HepG2 (cell line): ENCODE data around the gene COX6A2. TPM values are rescaled to one million over a fixed set of nuclear protein-coding genes. Genes with fewer than 3 reads are reported as not detected.

Experiments used
- AHDC1 ChIP-seq: sonication (generic); formaldehyde crosslinking; IDR thresholded peaks from 2 replicates; pipeline ENCODE4 v1.5.1; 2020; ENCODE audit warnings: mild to moderate bottlenecking, missing genetic modification reagents, borderline replicate concordance
- ATF4 ChIP-seq, 2 experiments: fragments of 450-650 bp in 1 of 2; sonication (generic) in 1 of 2; formaldehyde crosslinking; IDR thresholded peaks; 2 replicates each; pipeline versions ENCODE4 v1.5.0 to v1.8.0; 2020 to 2022; ENCODE audit warnings: mild to moderate bottlenecking in 1 of 2, missing genetic modification reagents in 1 of 2
- CBFB ChIP-seq: sonication (generic); formaldehyde crosslinking; IDR thresholded peaks from 2 replicates; pipeline ENCODE4 v1.4.0; 2020; ENCODE audit warnings: missing genetic modification reagents
- CBX2 ChIP-seq, 2 experiments: fragments of 200-600 bp in 1 of 2; sonication (generic); formaldehyde crosslinking in 1 of 2; IDR thresholded peaks; 2 replicates each; pipeline versions ENCODE4 v1.7.0 to v1.8.1; 2018 to 2022; ENCODE audit warnings: low read depth in 2 of 2, low read length in 1 of 2, mild to moderate bottlenecking in 1 of 2, missing genetic modification reagents in 1 of 2
- CHD2 ChIP-seq: IDR thresholded peaks from 2 replicates; pipeline ENCODE4 v1.6.1; 2011; ENCODE audit warnings: low read depth, low read length, improper control_type of control experiment
- HINFP ChIP-seq: sonication (generic); formaldehyde crosslinking; IDR thresholded peaks from 2 replicates; pipeline ENCODE4 v1.4.0; 2020; ENCODE audit warnings: low read depth, mild to moderate bottlenecking, missing genetic modification reagents
- KMT2A ChIP-seq: sonication (generic); formaldehyde crosslinking; IDR thresholded peaks from 2 replicates; pipeline ENCODE4 v1.4.0; 2020; ENCODE audit warnings: missing genetic modification reagents
- MYNN ChIP-seq: sonication (generic); formaldehyde crosslinking; IDR thresholded peaks from 2 replicates; pipeline ENCODE4 v1.4.0; 2020; ENCODE audit warnings: mild to moderate bottlenecking, low read depth, missing genetic modification reagents
- NFRKB ChIP-seq: fragments of 450-650 bp; IDR thresholded peaks from 2 replicates; pipeline ENCODE4 v1.6.1; 2017
- PATZ1 ChIP-seq: sonication (generic); formaldehyde crosslinking; IDR thresholded peaks from 2 replicates; pipeline ENCODE4 v1.4.0; 2020; ENCODE audit warnings: missing genetic modification reagents
- PRMT3 ChIP-seq: sonication (generic); formaldehyde crosslinking; IDR thresholded peaks from 2 replicates; pipeline ENCODE4 v1.8.1; 2022; ENCODE audit warnings: low read depth, mild to moderate bottlenecking, moderate library complexity, missing genetic modification reagents, borderline replicate concordance
- PRPF4 ChIP-seq: fragments of 200-400 bp; formaldehyde crosslinking; IDR thresholded peaks from 2 replicates; pipeline ENCODE4 v1.6.1; 2016; ENCODE audit warnings: low read length, low read depth; ENCODE audit not compliant: poor library complexity, severe bottlenecking
- RELA ChIP-seq: sonication (generic); formaldehyde crosslinking; IDR thresholded peaks from 2 replicates; pipeline ENCODE4 v1.4.0; 2020; ENCODE audit warnings: missing genetic modification reagents
- RFX1 ChIP-seq: fragments of 450-650 bp; IDR thresholded peaks from 2 replicates; pipeline ENCODE4 v1.6.1; 2017
- SYNCRIP ChIP-seq: fragments of 200-400 bp; formaldehyde crosslinking; IDR thresholded peaks from 2 replicates; pipeline ENCODE4 v1.6.1; 2018; ENCODE audit warnings: mild to moderate bottlenecking, low read depth, low read length; ENCODE audit not compliant: insufficient read depth
- TOPORS ChIP-seq: sonication (generic); formaldehyde crosslinking; IDR thresholded peaks from 2 replicates; pipeline ENCODE4 v1.8.0; 2023; ENCODE audit warnings: mild to moderate bottlenecking, missing genetic modification reagents
- TP53 ChIP-seq: sonication (generic); formaldehyde crosslinking; conservative IDR thresholded peaks from 2 replicates; pipeline ENCODE4 v1.4.0; 2020; ENCODE audit warnings: missing genetic modification reagents
- ZNF121 ChIP-seq: sonication (generic); formaldehyde crosslinking; IDR thresholded peaks from 2 replicates; pipeline ENCODE4 v1.5.0; 2020; ENCODE audit warnings: mild to moderate bottlenecking, missing genetic modification reagents
- ZNF143 ChIP-seq: sonication (generic); formaldehyde crosslinking; IDR thresholded peaks from 2 replicates; pipeline ENCODE4 v1.4.0; 2020; ENCODE audit warnings: missing genetic modification reagents
- polyA plus RNA-seq, 8 experiments: library from polyadenylated mRNA; depleted of rRNA in 3 of 8; stranded (reverse) in 7 of 8; unstranded in 1 of 8; fragments of >200 nt; fragmentation: Illumina TruSeq in 4 of 8; extraction: Trizol in 4 of 8; gene quantifications; 2 replicates each; pipeline versions ENCODE4 v1.2.1 to v1.2.3, GENCODE V29; 2011 to 2016; ENCODE audit warnings: low read depth in 4 of 8, missing spikeins in 1 of 8, mixed read lengths in 1 of 8; ENCODE audit not compliant: insufficient read depth in 1 of 8
- total RNA-seq, 5 experiments: library from RNA; depleted of rRNA; stranded (reverse); fragments of >200 nt; fragmentation: Illumina TruSeq; extraction: Trizol; gene quantifications; 2 replicates each; pipeline ENCODE4 v1.2.3, GENCODE V29; 2016; ENCODE audit warnings: low read depth in 1 of 5

The COX6A2 gene
- total and polyA plus RNA-seq, 2 of the 13 experiments (the other 11 are each of a cell fraction or from before 2014, with no cell fraction given) = not detected

DNA sequence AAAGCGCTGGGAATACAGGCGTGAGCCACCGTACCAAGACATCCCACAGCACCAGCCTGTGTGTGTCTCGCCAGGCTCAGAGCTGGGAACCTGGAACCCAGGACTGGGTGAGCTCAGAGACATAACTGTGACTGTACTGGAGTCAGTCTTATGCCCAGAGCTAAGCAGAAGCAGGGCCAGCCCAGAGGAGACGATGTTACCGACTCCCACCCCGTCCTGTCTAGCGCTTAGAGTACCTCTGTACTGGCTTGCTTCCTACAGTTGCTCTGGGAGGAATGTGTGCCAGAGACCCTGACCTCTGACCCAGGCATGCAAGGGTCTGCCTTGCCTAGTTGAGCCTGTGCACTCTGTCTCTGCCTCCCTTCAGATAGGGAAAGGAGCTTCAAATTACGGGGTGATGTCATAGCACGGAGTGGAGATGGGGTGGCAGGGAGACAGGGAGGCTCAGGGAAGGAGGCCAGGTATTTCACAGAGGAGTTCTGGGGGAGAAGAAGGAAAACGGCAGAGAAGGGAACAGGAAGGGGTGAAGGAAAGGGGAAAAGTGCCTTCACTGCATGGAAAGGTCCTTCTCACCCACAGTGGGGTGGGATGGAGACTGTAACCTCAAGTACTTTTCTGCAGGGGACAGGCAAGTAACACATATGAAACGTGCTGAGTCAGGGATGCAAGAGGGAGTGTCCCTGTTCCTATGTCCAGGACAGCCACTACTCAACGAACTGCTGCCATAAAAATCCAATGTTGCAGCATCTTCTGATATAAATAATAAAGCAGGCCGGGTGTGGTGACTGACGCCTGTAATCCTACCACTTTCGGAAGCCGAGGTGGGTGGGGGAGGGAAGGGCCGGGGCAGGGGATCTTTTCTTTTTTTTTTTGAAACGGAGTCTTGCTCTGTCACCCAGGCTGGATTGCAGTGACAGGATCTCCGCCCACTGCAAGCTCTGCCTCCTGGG, 25.4 kb upstream of the COX6A2 start (continued):
- no peak for TF ChIP-seq CHD2
- TF ChIP-seq RELA (CRISPR knock-in tag) = no peak
- TF ChIP-seq SYNCRIP = no peak
- no peak for TF ChIP-seq AHDC1 (CRISPR knock-in tag)
- TF ChIP-seq TP53 (CRISPR knock-in tag) = no peak
- no peak for TF ChIP-seq PATZ1 (CRISPR knock-in tag)
- no peak for TF ChIP-seq HINFP (CRISPR knock-in tag)
- TF ChIP-seq NFRKB = no peak
- no peak for TF ChIP-seq CBFB (CRISPR knock-in tag)
- 0 out of 2 replicates have a peak, but pooled peaks have one; percentile 12 for TF ChIP-seq MYNN (CRISPR knock-in tag)
- TF ChIP-seq ATF4 (CRISPR knock-in tag; IDR thresholded peaks at IDR 0.05) = 0 out of 4 replicates have a peak, but pooled peaks of 1 of the 2 experiments have one; percentile 42
- TF ChIP-seq PRPF4 = no peak
- TF ChIP-seq KMT2A (CRISPR knock-in tag) = peak; percentile 62; the same call in 1 of the 2 replicates
- TF ChIP-seq CBX2 (IDR thresholded peaks at IDR 0.05; ENCODE audit: low read depth, low read length) = no peak
- no peak for TF ChIP-seq CBX2 (CRISPR knock-in tag; IDR thresholded peaks at IDR 0.05; ENCODE audit: low read depth)
- peak; percentile 27; the same call in 1 of the 2 replicates for TF ChIP-seq ZNF143 (CRISPR knock-in tag)
- TF ChIP-seq TOPORS (CRISPR knock-in tag) = no peak
- no peak for TF ChIP-seq ZNF121 (CRISPR knock-in tag)
- no peak for TF ChIP-seq PRMT3 (CRISPR knock-in tag)
- no peak for TF ChIP-seq RFX1
